HG03558 (cell line): ENCODE results near the gene CDC42EP1.

Experiments
- ATAC-seq: cut with Tn5 transposase; IDR thresholded peaks from one replicate; pipeline ENCODE4 v1.9.1; 2021; ENCODE audit warnings: moderate number of reproducible peaks; ENCODE audit not compliant: unreplicated experiment; ENCODE audit errors: extremely low read depth

CDC42EP1 gene

GRCh38 chr22:37558815-37559214, 1.5 kb upstream of the CDC42EP1 start:
- no peak for ATAC-seq

GRCh38 chr22:37559521-37559900, 769 bp upstream of the CDC42EP1 start:
- no peak for ATAC-seq

DNA sequence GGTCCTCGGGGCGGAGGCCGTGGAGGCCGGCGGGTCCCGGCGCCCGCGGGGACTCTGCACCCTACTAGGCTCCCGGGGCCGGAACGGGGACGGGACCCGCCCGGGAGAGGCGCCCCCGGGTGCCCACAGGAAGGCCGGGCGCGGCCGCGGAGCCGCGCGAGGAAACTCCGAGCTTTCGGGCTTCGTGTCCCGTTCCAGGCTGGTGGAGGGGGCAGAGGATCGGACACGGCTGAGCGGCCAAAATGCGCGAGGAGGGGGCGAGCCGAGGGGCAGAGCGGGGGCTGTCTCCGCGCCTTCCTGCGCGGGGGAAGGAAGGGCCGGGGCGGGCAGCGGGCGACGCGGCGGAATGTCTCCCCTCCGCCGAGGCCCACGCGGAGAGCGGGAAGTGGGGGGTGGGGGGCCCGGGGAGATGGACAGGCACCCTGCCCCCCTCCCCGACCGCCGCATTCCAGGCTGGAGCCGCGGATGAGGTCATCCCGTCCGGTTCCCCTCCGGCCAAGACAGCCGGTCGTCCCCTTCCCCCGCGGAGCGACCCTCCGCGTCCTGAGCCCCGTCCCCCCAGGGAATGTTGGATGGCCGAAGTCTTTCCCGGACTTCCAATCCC, 430 bp downstream of the CDC42EP1 start:
- no peak for ATAC-seq

DNA sequence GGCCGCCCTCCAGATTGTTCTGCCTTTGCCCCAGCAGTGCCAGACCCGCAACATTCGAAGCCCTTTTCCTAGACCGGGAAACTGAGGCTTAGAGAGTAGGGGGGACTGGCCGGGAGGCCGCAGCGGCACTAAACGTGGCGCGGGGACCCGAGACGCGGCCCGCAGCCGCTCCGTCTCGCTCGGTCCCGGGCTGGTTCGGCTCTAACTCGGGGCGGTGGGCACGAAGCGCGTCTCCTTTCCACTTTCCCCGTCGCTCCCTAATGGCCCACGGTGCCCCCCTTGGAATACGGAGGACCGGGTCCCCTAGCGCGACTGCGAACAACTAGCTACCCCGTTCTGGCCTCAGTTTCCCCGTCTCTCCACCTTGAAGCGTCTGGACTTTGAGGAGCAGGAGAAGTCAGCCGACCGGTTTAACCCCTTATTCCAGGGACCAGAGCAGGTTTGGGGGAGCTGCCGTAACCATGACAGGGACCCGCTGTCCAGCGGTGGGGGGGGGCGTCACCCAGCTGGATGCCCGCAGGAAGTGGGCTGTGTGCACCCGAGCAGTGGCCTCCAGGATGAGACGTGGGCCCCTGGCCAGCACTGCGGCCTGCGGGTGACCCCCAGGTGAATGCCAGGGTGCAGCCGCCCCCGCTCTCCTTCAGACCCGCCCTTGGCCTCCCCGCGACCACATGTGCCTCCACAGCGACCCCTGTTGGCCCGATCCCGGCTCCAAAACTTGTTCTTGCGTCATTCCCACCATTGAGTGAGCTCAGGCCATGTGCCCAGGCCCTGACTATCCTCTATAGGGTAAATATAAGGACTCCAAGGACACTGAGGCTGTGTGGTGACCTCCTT, 1.1 kb downstream of the CDC42EP1 start:
- ATAC-seq = no peak

- no peak for ATAC-seq
Observed at GRCh38 chr22:37562049-37562875, 2.0 kb downstream of the CDC42EP1 start.

GRCh38 chr22:37563153-37564081, 3.1 kb downstream of the CDC42EP1 start:
- no peak for ATAC-seq

DNA sequence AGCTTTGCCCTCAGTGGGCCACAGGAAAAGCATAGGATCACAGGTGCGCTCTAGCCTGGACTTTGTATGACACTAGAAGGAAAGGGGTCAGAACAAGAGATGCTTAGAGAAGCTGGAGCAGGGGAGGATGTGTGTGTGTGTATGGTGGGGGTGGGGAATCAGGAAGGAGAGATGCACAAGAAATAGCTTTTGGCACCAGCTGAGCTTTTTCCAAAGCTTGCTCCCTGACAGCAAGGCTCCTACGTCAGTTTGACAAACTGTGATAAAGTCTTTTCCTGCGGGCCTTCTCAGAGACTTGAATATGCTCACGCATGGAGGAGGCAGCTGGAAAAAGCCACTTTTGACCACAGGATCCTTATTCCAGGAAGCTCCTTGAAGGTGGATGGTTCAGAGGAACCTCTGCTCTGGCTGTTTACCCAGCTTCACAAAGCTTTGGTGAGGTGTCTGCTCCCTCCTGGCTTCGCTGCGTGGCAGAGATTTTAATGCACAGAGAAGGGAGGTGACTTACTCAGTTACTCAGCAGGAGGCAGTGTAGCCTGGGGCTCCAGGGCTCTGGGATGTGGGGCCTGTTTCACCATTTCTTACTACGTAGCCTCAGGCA, 3.9 kb downstream of the CDC42EP1 start:
- ATAC-seq = no peak

DNA sequence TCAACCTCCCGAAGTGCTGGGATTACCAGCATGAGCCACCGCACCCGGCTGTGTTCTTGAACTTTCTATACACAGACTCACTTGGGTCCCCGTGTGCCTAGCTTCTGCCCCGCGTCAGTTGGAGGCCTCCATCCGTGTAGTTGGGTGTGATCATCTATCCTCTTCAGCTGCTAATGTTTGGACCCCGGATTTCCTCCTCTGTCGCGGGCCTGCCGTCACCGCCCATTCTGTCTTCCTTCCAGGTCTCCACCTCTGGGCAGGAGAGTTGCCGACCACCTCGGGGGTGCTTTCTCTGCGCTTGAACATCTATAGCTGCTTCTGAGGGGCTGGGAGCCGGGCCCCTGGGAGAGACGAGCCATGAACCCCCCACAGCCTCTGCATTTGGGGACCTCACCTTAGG, 5.5 kb downstream of the CDC42EP1 start:
- no peak for ATAC-seq

GRCh38 chr22:37566329-37566837, 6.1 kb downstream of the CDC42EP1 start:
- ATAC-seq = no peak

GRCh38 chr22:37566903-37567798, 6.9 kb downstream of the CDC42EP1 start:
- ATAC-seq = peak; percentile 52

GRCh38 chr22:37568012-37568411, 7.7 kb downstream of the CDC42EP1 start:
- ATAC-seq = no peak

GRCh38 chr22:37568448-37569008, 8.2 kb downstream of the CDC42EP1 start:
- no peak for ATAC-seq

DNA sequence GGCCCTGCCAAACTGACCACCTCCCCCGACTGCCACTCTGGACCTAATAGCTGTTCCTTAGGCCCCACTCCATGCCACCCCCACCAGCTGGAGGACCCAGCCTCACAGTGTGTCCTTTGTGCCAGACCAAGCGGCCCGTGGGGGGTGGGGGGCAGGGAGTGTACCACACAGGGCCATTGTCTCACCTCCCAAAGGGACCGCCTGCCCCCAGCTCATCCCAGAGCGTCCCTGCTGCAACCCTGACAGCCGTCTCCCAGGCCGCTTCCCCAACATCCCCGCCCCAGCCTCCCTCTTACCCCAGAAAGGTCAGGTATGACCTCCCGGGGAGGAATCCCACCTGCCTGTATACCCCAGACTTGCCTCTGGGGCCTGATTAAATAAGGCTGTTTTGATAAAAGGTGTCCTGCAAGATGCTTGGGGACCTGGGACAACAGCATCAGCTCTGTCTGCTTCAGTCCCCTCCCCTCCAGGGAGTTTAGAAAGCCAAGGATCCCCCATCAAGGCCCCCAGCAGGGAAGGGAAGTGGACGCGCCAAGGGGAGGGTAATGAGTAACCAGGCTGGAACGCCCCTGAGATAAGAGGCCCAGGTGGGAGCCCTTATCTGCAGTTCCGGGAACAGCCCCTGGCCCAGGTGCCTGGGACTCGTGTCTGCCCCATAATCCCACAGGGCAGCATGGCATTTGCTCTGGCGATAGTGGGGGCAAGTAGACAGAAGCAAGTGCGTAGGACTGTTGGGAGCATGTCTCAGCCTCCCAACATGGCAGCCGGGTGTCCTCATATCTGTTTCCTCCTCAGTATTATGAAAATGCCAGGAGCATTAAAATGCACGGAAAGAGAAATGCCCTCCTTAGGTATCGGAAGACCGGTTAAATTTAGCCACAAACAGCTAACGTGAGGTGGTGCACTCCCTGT, 9.0 kb downstream of the CDC42EP1 start:
- no peak for ATAC-seq

DNA sequence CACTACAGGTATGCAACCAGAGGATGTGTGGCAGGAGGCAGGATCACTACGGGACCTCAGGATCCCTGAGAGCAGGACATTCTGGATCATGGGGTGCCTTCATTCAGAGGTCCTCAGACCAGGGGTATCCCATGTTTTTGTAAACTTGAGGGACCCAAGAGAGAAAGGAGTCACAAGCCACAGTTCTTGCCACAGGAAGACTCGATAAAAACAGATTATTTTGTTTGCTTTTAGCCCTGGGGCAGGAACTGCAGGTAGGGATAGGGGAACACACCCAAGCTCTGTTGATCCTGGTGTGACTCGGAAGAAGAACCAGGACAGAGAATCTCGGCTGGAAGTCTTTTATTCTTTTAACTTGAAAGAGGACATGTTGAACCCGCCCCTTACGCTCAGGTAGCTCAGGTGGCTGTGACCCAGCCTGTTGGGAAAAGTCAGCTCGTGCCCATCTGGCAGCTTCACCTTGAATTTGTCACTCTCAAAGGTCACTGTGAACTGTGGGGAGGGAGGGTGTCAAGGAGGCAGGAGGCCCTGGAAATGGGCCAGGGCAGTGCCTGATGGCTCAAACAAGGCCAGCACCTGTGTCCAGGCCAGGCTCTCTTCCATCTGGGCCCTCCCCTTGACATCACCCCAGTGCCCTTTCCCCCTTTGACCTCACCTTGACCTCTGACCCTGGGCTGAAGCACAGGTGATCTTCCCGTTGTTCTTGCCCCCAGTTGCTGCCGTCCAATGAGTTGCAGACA, 9.8 kb downstream of the CDC42EP1 start:
- ATAC-seq = no peak

DNA sequence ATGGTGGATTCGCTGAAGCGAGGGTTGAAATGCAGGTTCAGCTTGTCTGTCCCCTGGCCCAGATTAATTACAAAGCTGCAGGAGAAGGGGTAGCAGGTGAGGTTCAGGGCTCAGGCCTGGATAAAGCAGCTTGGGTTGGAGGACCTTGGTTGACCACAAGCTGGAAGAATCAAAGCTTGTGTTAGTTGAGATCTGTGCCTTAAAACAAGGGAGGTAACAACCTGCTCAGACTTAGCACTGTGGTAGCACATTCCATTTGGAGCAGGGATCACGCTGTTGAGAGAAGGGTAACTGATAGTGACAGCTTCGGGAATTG, 10.3 kb downstream of the CDC42EP1 start:
- no peak for ATAC-seq

DNA sequence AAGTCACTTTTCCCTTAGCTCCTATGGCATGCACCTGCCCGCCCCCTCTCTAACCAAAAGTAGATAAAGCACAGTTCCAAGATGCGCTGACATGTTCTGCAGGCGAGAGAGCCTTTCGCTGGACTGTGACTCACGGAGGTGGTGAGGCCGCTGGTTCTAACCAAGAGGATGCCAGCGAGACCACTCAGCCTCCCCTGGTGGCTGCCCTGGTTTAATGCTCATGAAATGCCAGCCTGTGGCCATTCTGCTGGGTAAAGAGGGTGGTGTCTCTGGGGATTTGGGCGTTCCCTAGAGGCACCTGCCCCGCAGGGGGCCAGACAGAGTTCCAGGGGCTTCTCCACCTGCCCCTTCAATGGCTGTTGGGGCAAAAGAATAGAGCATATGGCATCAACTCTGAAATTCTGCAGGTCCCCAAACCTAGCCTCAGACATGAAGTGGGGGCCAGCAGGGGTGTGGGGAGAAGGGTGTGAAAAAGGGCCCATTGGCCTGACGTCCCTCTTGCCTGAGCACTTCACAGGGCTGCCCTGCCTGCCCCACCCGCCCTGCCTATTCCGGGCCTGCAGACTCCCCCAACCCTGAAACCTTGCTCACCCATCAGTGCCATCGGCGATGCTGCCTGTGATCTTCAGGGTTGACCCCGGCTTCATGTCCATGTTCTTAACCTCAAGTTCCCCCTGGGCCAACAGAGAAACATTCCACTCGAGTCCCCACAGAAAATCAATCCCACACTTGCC, 11.1 kb downstream of the CDC42EP1 start:
- no peak for ATAC-seq
